VCaP (cell line): Measurements from ENCODE around the gene LRRN4.

ENCODE experiments used
- H3K27ac ChIP-seq: fragments of 450-650 bp; 2 replicates; pipeline ENCODE4 v1.5.1; 2017
- TF ChIP-seq, protein P1 (sequence below): fragments of 450-650 bp; conservative IDR thresholded peaks from 2 replicates; pipeline ENCODE4 v1.5.1; 2017; ENCODE audit warnings: mild to moderate bottlenecking, moderate library complexity

LRRN4 gene

GRCh38 chr20:6053064-6053775 lies 640 bp downstream of the LRRN4 start:
- no peak overlapping the region for H3K27ac ChIP-seq
- TF ChIP-seq, protein P1, sequence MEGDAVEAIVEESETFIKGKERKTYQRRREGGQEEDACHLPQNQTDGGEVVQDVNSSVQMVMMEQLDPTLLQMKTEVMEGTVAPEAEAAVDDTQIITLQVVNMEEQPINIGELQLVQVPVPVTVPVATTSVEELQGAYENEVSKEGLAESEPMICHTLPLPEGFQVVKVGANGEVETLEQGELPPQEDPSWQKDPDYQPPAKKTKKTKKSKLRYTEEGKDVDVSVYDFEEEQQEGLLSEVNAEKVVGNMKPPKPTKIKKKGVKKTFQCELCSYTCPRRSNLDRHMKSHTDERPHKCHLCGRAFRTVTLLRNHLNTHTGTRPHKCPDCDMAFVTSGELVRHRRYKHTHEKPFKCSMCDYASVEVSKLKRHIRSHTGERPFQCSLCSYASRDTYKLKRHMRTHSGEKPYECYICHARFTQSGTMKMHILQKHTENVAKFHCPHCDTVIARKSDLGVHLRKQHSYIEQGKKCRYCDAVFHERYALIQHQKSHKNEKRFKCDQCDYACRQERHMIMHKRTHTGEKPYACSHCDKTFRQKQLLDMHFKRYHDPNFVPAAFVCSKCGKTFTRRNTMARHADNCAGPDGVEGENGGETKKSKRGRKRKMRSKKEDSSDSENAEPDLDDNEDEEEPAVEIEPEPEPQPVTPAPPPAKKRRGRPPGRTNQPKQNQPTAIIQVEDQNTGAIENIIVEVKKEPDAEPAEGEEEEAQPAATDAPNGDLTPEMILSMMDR: no peak

- TF ChIP-seq, protein P1: no peak
- no peak overlapping the region for H3K27ac ChIP-seq
Observed at GRCh38 chr20:6051505-6051904, 2.4 kb downstream of the LRRN4 start.

- TF ChIP-seq, protein P1: no peak
Observed at GRCh38 chr20:6048391-6048790, 5.5 kb downstream of the LRRN4 start.

DNA sequence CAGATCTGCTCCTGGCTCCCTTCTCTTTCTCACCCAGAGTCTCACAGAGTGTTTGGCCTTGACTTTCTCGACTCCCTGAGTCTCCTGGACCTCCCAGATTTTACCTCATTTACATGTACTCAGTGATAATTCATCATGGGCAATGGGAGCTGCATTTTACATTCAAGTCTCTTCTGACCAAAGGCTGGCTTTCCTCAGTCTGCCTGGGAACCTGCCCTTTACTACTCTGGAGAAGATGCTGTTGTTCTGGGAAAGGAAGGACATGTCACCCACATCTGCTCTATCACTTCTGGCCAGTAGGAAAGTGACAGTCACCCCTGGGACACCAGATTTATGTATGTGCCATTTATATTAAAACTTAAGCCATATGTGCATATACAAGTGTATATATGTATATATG lies 7.4 kb downstream of the LRRN4 start:
- no peak overlapping the region for H3K27ac ChIP-seq
- TF ChIP-seq, protein P1: no peak

More at GRCh38 chr20:6048391-6048790, 5.5 kb downstream of the LRRN4 start:
- H3K27ac ChIP-seq: no peak overlapping the region

- TF ChIP-seq, protein P1: no peak
- no peak overlapping the region for H3K27ac ChIP-seq
Observed at GRCh38 chr20:6045566-6045965, 8.3 kb downstream of the LRRN4 start.

GRCh38 chr20:6044115-6044514 lies 9.7 kb downstream of the LRRN4 start:
- TF ChIP-seq, protein P1: no peak
- no peak overlapping the region for H3K27ac ChIP-seq

DNA sequence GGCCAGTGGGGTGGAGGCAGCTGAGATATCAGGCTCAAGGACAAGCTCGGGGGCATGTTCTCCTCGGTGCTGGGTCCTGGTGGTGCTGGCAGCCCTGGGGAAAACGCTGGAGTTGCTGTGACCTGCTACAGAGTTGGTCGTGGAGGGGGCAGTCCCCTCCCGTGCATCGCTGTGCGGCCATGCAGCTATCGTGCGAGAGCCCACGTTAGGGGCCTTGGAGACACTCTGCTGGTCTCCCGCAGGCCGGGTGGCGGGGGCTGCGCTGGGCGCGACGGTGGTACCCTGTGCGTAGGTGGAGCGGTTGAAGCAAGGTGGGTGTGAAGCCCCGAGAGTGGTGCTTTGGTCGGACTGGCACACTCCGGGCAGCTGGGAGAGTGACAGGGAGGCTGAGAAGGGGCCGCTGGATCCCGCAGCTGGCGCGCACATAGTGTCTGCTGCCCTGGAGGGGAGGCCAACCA lies 12.0 kb downstream of the LRRN4 start:
- no peak overlapping the region for H3K27ac ChIP-seq
- TF ChIP-seq, protein P1: no peak
